Transverse colon (tissue), 3 donors: ENCODE measurements around the gene FRMPD4.

Experiments
- POLR2A ChIP-seq: fragments of 450-650 bp; IDR thresholded peaks from one replicate; pipeline ENCODE4 v1.6.1; 2016; ENCODE audit warnings: antibody characterized with exemption, mild to moderate bottlenecking, moderate library complexity
- TF ChIP-seq, protein P1 (sequence below), 5 experiments: fragments of 200-600 bp in 3 of 5; fragments of 450-650 bp in 2 of 5; sonication (generic) in 3 of 5; IDR thresholded peaks; 1 replicate in 2 of 5; 2 replicates in 3 of 5; pipeline ENCODE4 v1.5.1; 2016 to 2017; ENCODE audit warnings: antibody characterized with exemption in 5 of 5, inconsistent platforms in 3 of 5, mild to moderate bottlenecking in 2 of 5, moderate library complexity in 1 of 5

DNA sequence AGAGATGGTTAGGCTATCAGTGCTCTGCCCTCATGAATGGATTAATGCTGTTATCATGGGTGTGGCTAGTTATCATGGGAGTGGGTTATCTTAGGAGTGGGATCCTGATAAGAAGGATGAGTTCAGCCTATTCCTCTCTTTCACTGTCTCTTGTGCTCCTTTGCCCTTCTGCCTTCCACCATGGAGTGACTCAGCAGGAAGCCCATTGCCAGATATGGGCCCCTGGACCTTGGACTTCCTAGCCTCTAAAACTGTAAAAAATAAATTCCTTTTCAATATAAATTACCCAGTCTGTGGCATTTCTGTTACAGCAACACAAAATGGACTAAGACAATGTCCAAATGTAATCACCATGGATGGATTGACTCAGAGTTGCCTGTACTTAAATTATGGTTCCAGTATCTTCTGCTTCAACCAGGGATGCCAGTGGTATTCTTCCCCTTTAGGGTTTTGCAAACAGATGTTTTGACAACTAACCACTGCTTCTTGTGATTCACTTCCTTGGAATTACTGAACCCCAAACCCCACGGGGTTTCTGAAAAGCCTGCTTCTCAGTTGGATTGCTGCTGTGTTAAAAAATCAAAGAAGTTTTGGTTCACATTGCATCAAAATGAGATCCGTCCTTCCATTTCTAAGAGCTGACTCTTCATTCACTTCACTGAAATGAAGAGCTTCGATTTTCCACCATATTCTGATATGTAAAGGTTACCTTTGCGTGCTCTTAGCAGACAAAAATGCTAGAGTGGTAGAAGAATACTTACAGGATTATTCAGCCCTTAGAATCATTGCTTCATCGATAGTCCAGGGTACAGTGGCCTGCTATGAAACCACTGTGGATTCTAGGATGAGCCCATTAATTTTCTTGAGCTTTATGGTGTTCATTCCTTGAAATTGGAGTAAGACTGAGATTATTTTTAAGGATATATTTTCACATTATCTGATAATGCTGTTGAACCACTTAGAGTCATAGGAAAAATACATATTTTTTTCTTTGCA is 107.7 kb downstream of the FRMPD4 start:
- TF ChIP-seq, protein P1, sequence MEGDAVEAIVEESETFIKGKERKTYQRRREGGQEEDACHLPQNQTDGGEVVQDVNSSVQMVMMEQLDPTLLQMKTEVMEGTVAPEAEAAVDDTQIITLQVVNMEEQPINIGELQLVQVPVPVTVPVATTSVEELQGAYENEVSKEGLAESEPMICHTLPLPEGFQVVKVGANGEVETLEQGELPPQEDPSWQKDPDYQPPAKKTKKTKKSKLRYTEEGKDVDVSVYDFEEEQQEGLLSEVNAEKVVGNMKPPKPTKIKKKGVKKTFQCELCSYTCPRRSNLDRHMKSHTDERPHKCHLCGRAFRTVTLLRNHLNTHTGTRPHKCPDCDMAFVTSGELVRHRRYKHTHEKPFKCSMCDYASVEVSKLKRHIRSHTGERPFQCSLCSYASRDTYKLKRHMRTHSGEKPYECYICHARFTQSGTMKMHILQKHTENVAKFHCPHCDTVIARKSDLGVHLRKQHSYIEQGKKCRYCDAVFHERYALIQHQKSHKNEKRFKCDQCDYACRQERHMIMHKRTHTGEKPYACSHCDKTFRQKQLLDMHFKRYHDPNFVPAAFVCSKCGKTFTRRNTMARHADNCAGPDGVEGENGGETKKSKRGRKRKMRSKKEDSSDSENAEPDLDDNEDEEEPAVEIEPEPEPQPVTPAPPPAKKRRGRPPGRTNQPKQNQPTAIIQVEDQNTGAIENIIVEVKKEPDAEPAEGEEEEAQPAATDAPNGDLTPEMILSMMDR (IDR thresholded peaks at IDR 0.05): no peak
- TF ChIP-seq POLR2A: no peak
